Heart right ventricle (tissue), 16 donors: Measurements from ENCODE around the gene GPM6B. TPM values are rescaled to one million over a fixed set of nuclear protein-coding genes. Genes with fewer than 3 reads are reported as not detected.
A peak's percentile ranks its signal among the peaks of the same experiment; 100 is the strongest.

Experiments
- ATAC-seq, 8 donors: fragments of 200-7000 bp; cut with Tn5 transposase; one replicate each; pipeline ENCODE4 v1.9.1; 2020; ENCODE audit warnings: mild to moderate bottlenecking in 8 of 8, moderate library complexity in 8 of 8, moderate number of reproducible peaks in 1 of 8
- DNase-seq, 2 donors: peaks; one replicate each; pipeline ENCODE4 v3.0.0-alpha.2; 2020
- H3K27ac ChIP-seq, 10 donors: fragments of 200-600 bp; sonication (generic) in 2 of 10; one replicate each; pipeline versions ENCODE4 v1.5.0 to v1.8.0; 2020 to 2022; ENCODE audit warnings: mild to moderate bottlenecking in 3 of 10
- H3K27me3 ChIP-seq, 7 donors: fragments of 200-600 bp; one replicate each; pipeline ENCODE4 v1.8.0; 2021 to 2022; ENCODE audit warnings: mild to moderate bottlenecking in 2 of 7
- H3K36me3 ChIP-seq, 9 donors: fragments of 200-600 bp; sonication (generic) in 1 of 9; one replicate each; pipeline versions ENCODE4 v1.5.0 to v1.8.0; 2020 to 2022; ENCODE audit warnings: mild to moderate bottlenecking in 2 of 9
- H3K4me1 ChIP-seq, 9 donors: fragments of 200-600 bp; sonication (generic) in 1 of 9; one replicate each; pipeline versions ENCODE4 v1.5.0 to v1.8.0; 2020 to 2022; ENCODE audit warnings: mild to moderate bottlenecking in 4 of 9
- H3K4me3 ChIP-seq, 10 donors: fragments of 200-600 bp; sonication (generic) in 2 of 10; one replicate each; pipeline versions ENCODE4 v1.5.0 to v1.8.0; 2020 to 2022; ENCODE audit warnings: mild to moderate bottlenecking in 7 of 10, moderate library complexity in 2 of 10
- H3K9me3 ChIP-seq, 11 donors: fragments of 200-600 bp in 10 of 11; sonication (generic) in 2 of 11; one replicate each; pipeline versions ENCODE4 v1.5.0 to v1.8.0; 2013 to 2022; ENCODE audit warnings: mild to moderate bottlenecking in 2 of 11, control low read depth in 1 of 11, moderate library complexity in 1 of 11
- WGBS, 2 donors: extraction: QIAGEN DNeasy Blood & Tissue Kit; methylation state at CpG; one replicate each; pipeline ENCODE4 v1.1.7; 2013; ENCODE audit warnings: inconsistent platforms in 1 of 2; 5-methylcytosine and 5-hydroxymethylcytosine counted together
- intact Hi-C, 10 donors: fragments of 100-400 bp; cut with DNase I; formaldehyde crosslinking; loops; one replicate each; pipeline versions ENCODE4 v1.11.1 to v1.14.2; 2022
- polyA plus RNA-seq, 2 donors: library from polyadenylated mRNA; stranded (reverse); fragments of 200-250 nt; gene quantifications; one replicate each; pipeline ENCODE4 v1.2.3, GENCODE V29; 2013
- total RNA-seq, 10 donors: library from RNA; stranded (reverse); fragmentation: NEBNext Ultra II Directional in 3 of 10; extraction: Animal tissue kit (Norgen Biotek cat#: 25700) in 3 of 10; gene quantifications; one replicate each; pipeline versions ENCODE4 v1.2.1 to v1.2.4, GENCODE V29; 2021 to 2023
- TF ChIP-seq, protein P1 (sequence below), 9 donors: fragments of 200-600 bp; sonication (generic) in 2 of 9; IDR thresholded peaks; one replicate each; pipeline versions ENCODE4 v1.5.0 to v1.8.0; 2021 to 2022; ENCODE audit warnings: antibody characterized with exemption in 9 of 9, mild to moderate bottlenecking in 5 of 9, moderate library complexity in 1 of 9
- donor health status: Arrhythmogenic right ventricular cardiomyopathy.
- donor health status: ischemic (EF 13 %, LVEDD 7.1; RV severe dilation, severe dysfunction).
- donor health status: healthy with polysubstance abuse.
- donor health status: DM: no; HTN: yes; CAD: no.
- donor health status: DM: no; HTN: no; CAD: no.
- donor health status: ischemic (EF 25% LVEDD 6.9; RV normal size, moderate dysfunction).
- donor health status: ischemic (EF 25% LVEDD 5.7; RV mildly dilated, moderate dysfunction).
- donor health status: healthy.
- donor health status: DM: yes; HTN: yes; CAD: no.
- donor health status: Ischemic cardiomyopathy.
- donor health status: ischemic (EF 35%, LVEDD 5.7; RV mildly dilated, moderate dysfunction).
- donor health status: nonischemic (EF 11% LVEDD 7.7; RV severe dilation, severe dysfunction).
- donor health status: DM: yes; HTN: yes; CAD: no.
- donor health status: PGD.
- donor health status: ischemic (EF 29% LVEDD 5.4; RV normal size, mild dysfunction).
- donor health status: nonischemic (EF 23%, LVEDD 6.1; RV moderate dilation, normal function).

The GPM6B gene
- total and polyA plus RNA-seq, 12 donors = 0.94 to 7.8 (median 2.8) TPM

- Histone ChIP-seq H3K27ac (no peak overlapping the region), H3K36me3 (peaks cover 0 to 78% (median 0%) of the 10 kb centered on the region in 9 donors), H3K4me3 (no peak overlapping the region), H3K4me1 (no peaks in the 10 kb centered on the region), H3K27me3 (peaks cover 0 to 3% (median 0%) of the 10 kb centered on the region in 7 donors), H3K9me3 (no peaks in the 10 kb centered on the region)
- TF ChIP-seq, protein P1, sequence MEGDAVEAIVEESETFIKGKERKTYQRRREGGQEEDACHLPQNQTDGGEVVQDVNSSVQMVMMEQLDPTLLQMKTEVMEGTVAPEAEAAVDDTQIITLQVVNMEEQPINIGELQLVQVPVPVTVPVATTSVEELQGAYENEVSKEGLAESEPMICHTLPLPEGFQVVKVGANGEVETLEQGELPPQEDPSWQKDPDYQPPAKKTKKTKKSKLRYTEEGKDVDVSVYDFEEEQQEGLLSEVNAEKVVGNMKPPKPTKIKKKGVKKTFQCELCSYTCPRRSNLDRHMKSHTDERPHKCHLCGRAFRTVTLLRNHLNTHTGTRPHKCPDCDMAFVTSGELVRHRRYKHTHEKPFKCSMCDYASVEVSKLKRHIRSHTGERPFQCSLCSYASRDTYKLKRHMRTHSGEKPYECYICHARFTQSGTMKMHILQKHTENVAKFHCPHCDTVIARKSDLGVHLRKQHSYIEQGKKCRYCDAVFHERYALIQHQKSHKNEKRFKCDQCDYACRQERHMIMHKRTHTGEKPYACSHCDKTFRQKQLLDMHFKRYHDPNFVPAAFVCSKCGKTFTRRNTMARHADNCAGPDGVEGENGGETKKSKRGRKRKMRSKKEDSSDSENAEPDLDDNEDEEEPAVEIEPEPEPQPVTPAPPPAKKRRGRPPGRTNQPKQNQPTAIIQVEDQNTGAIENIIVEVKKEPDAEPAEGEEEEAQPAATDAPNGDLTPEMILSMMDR (IDR thresholded peaks at IDR 0.05) = no peak
- 95 to 97% methylated on average over 3 of the region's 3 CpGs for WGBS, 2 donors
- no peak for DNase-seq
- intact Hi-C loops = loop anchor here in 6 of 10 donors (5.0 to 10.0 kb wide), 5 partner anchors 84 to 1166 kb away; partner anchors contain the start of gene GEMIN8 (in 1 of the 6)
- ATAC-seq = no peak
These were observed 68.4 kb downstream of the GPM6B start for GRCh38 chrX:13748486-13748885.

DNA sequence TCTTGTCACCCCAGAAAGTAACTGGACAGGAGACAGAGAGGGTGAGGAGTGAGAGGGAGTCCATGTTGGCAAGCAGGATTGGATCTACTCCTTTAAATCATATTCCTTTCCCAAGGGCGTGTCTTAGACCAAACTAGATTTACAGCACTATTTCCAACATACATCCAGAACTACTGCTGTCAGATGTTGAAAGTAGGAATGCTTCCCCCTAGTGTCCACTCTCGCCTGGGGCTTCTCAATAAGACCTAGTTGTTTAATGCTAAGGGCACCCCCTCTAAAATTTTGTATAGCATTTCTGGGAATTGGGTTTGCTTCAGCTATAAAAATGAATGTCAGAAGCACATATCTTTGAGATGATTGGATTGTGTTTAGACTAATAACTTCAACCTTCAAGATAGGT, 69.1 kb downstream of the GPM6B start:
- Histone ChIP-seq H3K4me3 (no peak overlapping the region), H3K27me3 (peaks cover 0 to 3% (median 0%) of the 10 kb centered on the region in 7 donors), H3K9me3 (no peaks in the 10 kb centered on the region), H3K4me1 (no peaks in the 10 kb centered on the region), H3K27ac (no peak overlapping the region), H3K36me3 (peaks cover 0 to 71% (median 0%) of the 10 kb centered on the region in 9 donors)
- peak in 1 of 2 donors; percentile 18 for DNase-seq
- intact Hi-C loops = loop anchor here in 7 of 10 donors (2.0 to 10.0 kb wide), 6 partner anchors 83 to 1166 kb away; partner anchors contain the start of gene GEMIN8 (in 1 of the 7)
- TF ChIP-seq, protein P1 (IDR thresholded peaks at IDR 0.05) = peak in 7 of 9 donors; percentile 32 to 56 (median 48)
- 5 to 40% methylated on average over 2 of the region's 2 CpGs for WGBS, 2 donors
- peak in 4 of 8 donors; percentile 27 to 50 (median 38) for ATAC-seq

DNA sequence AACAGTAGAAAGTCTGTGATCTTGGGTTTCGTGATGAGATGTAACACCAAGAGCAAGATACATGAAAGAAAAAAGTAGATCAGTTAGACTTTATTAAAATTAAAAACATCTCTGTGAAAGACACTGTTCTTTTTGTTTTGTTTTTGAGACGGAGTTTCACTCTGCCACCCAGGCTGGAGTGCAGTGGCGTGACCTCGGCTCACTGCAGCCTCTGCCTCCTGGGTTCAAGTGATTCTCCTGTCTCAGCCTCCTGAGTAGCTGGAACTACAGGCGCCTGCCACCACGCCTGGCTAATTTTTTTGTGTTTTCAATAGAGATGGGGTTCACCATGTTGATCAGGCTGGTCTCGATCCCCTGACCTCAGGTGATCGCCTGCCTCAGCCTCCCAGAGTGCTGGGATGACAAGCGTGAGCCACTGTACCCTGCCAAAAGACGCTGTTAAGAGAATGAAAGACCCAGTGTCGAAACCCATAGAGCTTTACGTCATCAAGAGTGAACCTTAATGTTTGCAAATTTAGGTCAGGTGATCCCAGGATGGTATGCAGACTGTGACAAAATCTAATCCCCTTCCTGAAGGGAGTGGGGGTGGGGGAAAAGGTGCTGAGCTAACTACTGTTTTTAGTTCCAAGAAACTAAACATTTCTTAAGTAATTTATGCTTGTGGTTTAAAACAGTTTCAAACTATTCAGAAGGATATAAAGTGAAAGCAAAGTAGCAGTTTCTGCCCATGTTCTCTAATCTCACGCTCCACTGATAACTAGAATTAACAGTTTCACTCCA, 74.3 kb downstream of the GPM6B start:
- no peak overlapping the region for H3K4me3 ChIP-seq
- H3K9me3 ChIP-seq = no peaks in the 10 kb centered on the region
- TF ChIP-seq, protein P1 (IDR thresholded peaks at IDR 0.05) = no peak
- 82 to 85% methylated on average over 13 of the region's 13 CpGs for WGBS, 2 donors
- H3K27me3 ChIP-seq = peaks cover 0 to 3% (median 0%) of the 10 kb centered on the region in 7 donors
- intact Hi-C loops = loop anchor here in 6 of 10 donors (5.0 to 10.0 kb wide), 4 partner anchors 78 to 755 kb away; no protein-coding TSS in a partner anchor
- no peaks in the 10 kb centered on the region for H3K4me1 ChIP-seq
- peaks cover 0 to 71% (median 0%) of the 10 kb centered on the region in 9 donors for H3K36me3 ChIP-seq
- peak overlapping the region in 1 of 10 donors; percentile 61 for H3K27ac ChIP-seq
- DNase-seq = no peak
- ATAC-seq = no peak

DNA sequence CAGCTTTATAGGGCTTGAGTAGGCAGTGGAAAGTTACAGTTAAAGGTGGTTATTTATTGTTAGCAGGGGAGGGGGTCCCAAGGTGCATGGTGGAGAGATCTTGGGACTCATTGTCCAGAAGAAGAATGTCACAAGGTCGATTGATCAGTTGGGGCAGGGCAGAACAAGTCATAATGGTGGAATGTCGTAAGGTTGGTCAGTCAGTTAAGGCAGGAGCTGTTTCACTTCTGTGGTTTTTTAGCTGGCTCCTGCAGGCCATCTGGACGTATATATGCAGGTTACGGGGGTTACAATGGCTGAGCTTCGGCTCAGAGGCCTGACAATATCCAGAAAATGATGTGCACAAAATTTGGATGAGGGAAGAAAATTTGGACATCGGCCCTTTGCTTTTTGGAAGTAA, 75.2 kb downstream of the GPM6B start:
- ATAC-seq (no peak), DNase-seq (no peak)
- Histone ChIP-seq H3K36me3 (peaks cover 0 to 67% (median 0%) of the 10 kb centered on the region in 9 donors), H3K27me3 (peaks cover 0 to 3% (median 0%) of the 10 kb centered on the region in 7 donors), H3K27ac (no peak overlapping the region), H3K4me1 (no peaks in the 10 kb centered on the region), H3K4me3 (no peak overlapping the region), H3K9me3 (no peaks in the 10 kb centered on the region)
- WGBS, 2 donors = 73 to 89% methylated on average over 6 of the region's 6 CpGs
- TF ChIP-seq, protein P1 (IDR thresholded peaks at IDR 0.05) = no peak
- intact Hi-C loops = loop anchor here in 6 of 10 donors (5.0 to 10.0 kb wide), 4 partner anchors 77 to 756 kb away; no protein-coding TSS in a partner anchor
